ENCODE measurements around the gene DNAJC18.
"Not testable (repeated sequence)": the region's sequence is repeated elsewhere in the genome, so short reads cannot be mapped to it uniquely, and the experiment has no call there.

DNAJC18 gene

GRCh38 chr5:139461176-139461575, 21.9 kb upstream of the DNAJC18 start:
- no peak for DNase-seq (ENCODE audit: low read depth)

GRCh38 chr5:139460455-139460854, 21.1 kb upstream of the DNAJC18 start:
- DNase-seq (ENCODE audit: low read depth) = no peak

GRCh38 chr5:139459451-139459934, 20.2 kb upstream of the DNAJC18 start:
- no peak for DNase-seq (ENCODE audit: low read depth)

- no peak for DNase-seq (ENCODE audit: low read depth)
Observed at GRCh38 chr5:139458580-139459407, 19.5 kb upstream of the DNAJC18 start.

- DNase-seq (ENCODE audit: low read depth) = no peak
Observed at GRCh38 chr5:139457653-139458306, 18.5 kb upstream of the DNAJC18 start.

GRCh38 chr5:139457241-139457640, 17.9 kb upstream of the DNAJC18 start:
- no peak for DNase-seq (ENCODE audit: low read depth)

- DNase-seq (ENCODE audit: low read depth) = no peak
Observed at GRCh38 chr5:139456776-139457175, 17.5 kb upstream of the DNAJC18 start.

- no peak for DNase-seq (ENCODE audit: low read depth)
Observed at GRCh38 chr5:139454568-139455290, 15.4 kb upstream of the DNAJC18 start.

GRCh38 chr5:139453683-139454567, 14.6 kb upstream of the DNAJC18 start:
- no peak for DNase-seq (ENCODE audit: low read depth)

GRCh38 chr5:139451878-139452660, 12.7 kb upstream of the DNAJC18 start:
- DNase-seq (ENCODE audit: low read depth) = no peak

- DNase-seq (ENCODE audit: low read depth) = no peak
Observed at GRCh38 chr5:139451176-139451575, 11.9 kb upstream of the DNAJC18 start.

GRCh38 chr5:139446956-139447779, 7.8 kb upstream of the DNAJC18 start:
- DNase-seq (ENCODE audit: low read depth) = no peak

- DNase-seq (ENCODE audit: low read depth) = no peak
Observed at GRCh38 chr5:139445325-139446170, 6.2 kb upstream of the DNAJC18 start.

- DNase-seq (ENCODE audit: low read depth) = no peak
Observed at GRCh38 chr5:139443831-139444453, 4.6 kb upstream of the DNAJC18 start.

- not testable (repeated sequence) for DNase-seq (ENCODE audit: low read depth)
Observed at GRCh38 chr5:139440416-139440815, 1.1 kb upstream of the DNAJC18 start.

GRCh38 chr5:139438707-139439012, 665 bp downstream of the DNAJC18 start:
- DNase-seq (ENCODE audit: low read depth) = no peak

GRCh38 chr5:139435676-139436075, 3.6 kb downstream of the DNAJC18 start:
- DNase-seq (ENCODE audit: low read depth) = no peak

GRCh38 chr5:139431706-139432105, 7.6 kb downstream of the DNAJC18 start:
- DNase-seq (ENCODE audit: low read depth) = no peak

GRCh38 chr5:139430015-139430414, 9.3 kb downstream of the DNAJC18 start:
- no peak for DNase-seq (ENCODE audit: low read depth)

Measured in stimulated activated CD8-positive, alpha-beta memory T cell treated with anti-CD3 and anti-CD28 coated beads, Interleukin-15, amount 100 ng/mL, for 24 hours (primary cell).